Islet of Langerhans (tissue), 1 donor: ENCODE data around the gene RPUSD1.
"Not testable (repeated sequence)": the region's sequence is repeated elsewhere in the genome, so short reads cannot be mapped to it uniquely, and the experiment has no call there.

Source experiments
- FAIRE-seq: peaks from one replicate; lab custom pipeline; 2011; peaks lifted over from hg19 to GRCh38; lab: Jason Lieb, UNC

The RPUSD1 gene, protein sequence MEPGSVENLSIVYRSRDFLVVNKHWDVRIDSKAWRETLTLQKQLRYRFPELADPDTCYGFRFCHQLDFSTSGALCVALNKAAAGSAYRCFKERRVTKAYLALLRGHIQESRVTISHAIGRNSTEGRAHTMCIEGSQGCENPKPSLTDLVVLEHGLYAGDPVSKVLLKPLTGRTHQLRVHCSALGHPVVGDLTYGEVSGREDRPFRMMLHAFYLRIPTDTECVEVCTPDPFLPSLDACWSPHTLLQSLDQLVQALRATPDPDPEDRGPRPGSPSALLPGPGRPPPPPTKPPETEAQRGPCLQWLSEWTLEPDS

DNA sequence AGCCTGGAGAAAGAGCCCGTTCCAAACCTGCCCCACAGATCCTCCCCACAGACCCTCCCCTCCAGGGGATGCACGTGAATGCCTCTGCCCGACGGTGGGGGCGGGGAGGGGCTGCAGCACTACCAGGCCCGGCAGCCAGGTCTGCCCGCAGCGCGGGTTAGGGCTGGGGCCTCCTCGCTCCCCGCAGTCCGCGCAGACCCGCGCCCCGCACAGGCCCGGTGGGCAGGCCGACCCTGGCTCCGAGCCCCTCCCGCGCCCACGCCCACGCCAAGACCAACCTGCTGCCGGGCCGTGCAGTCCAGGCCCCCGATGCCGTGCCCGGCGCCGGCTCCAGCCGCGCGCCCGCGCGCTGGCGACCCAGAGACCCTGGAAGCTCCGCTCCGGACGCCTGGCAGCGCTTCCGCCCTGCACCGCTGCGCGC is at the start of gene RPUSD1:
RPUSD1 (minus strand) TSS at position 404 of the 421 bp plus-strand sequence. CDS start 644 bp downstream, outside the sequence.
- no peak for FAIRE-seq

DNA sequence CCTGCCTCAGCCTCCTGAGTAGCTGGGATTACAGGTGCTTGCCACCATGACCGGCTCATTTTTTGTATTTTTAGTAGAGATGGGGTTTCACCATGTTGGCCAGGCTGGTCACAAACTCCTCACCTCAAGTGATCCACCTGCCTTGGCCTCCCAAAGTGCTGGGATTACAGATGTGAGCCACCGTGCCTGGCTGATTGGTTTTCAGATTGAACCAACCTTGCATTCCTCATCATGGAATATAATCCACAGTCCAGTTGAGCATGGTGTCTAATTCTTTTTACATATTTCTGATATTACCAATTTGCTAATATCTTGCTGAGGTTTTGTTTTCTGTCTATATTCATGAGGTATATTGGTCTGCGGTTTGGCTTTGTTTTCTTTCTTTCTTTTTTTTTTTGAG is 48.6 kb upstream of the RPUSD1 start:
- FAIRE-seq, result not testable (repeated sequence)

DNA sequence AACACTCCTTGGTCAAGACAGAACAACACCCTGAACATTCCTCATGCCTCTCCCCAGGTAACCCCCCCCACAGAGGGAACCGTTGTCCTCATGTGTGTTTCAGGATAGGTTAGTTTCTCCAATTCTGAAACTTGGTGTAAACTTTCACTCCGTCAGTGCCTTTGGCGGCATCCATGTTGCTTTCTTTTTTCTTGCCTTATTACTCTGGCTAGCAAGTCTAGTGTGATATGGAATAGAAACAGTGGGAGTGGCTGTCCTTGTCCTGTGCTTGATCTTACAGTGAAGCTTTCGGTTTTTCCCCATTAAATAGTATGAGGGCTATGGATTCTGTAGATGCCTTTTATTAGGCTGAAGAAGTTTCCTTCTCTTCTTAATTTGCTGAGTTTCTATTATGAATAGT is 48.0 kb upstream of the RPUSD1 start:
- no peak for FAIRE-seq

- no peak for FAIRE-seq
Measured at GRCh38 chr16:835373-835772, 47.2 kb upstream of the RPUSD1 start.

DNA sequence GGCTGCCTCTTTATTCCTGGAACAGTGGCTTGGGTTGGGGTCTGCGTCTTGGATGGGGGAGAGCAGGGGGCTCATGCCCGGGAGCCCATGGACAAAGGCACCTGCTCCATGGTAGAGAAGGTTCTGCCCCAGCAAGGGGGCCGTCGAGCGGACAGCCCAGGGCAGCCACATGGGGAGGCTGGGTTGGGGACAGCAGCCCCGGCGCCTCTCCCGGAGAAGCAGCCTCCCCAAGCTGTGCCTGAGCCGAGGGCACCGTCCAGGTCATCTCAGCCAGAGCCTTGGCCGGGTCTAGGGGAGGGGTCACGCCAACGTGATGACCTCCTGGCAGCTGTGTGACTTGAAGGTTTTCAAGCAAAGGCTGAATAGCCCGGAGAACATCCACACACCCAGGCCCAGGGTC is 45.2 kb upstream of the RPUSD1 start:
- FAIRE-seq, result no peak

DNA sequence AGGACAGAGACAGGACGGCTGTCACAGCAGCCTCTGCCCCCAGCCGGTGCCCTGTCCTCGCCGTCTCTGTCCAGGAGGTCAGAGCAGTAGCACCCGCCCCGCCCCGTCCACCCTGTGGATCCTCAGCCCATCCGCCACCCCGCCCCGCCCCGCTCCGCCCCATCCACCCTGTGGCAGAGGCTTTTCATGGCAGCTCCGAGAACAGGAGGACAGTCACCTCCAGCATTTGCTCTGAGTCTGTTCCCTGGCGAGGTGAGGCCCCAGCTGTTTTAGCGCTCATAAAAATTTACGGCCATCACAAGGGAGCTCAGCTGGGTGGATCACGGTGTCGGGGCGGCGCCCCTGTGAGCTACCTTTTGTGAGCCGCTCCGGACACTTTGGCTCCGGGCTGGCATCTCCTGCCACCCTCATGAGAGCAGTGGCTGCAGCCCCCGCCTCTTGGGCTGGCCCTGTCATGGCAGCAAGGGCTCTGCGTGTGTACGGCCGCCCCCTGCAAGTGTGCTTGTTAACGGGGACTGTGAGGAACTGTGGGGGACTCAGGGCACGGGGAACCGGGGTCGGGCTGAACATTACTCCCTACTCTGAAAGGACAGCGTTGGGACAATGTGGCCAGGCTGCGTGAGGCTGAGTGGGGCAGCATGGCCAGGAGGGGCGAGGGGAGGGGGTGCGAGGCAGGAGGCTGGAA is 44.6 kb upstream of the RPUSD1 start:
- FAIRE-seq, result no peak

DNA sequence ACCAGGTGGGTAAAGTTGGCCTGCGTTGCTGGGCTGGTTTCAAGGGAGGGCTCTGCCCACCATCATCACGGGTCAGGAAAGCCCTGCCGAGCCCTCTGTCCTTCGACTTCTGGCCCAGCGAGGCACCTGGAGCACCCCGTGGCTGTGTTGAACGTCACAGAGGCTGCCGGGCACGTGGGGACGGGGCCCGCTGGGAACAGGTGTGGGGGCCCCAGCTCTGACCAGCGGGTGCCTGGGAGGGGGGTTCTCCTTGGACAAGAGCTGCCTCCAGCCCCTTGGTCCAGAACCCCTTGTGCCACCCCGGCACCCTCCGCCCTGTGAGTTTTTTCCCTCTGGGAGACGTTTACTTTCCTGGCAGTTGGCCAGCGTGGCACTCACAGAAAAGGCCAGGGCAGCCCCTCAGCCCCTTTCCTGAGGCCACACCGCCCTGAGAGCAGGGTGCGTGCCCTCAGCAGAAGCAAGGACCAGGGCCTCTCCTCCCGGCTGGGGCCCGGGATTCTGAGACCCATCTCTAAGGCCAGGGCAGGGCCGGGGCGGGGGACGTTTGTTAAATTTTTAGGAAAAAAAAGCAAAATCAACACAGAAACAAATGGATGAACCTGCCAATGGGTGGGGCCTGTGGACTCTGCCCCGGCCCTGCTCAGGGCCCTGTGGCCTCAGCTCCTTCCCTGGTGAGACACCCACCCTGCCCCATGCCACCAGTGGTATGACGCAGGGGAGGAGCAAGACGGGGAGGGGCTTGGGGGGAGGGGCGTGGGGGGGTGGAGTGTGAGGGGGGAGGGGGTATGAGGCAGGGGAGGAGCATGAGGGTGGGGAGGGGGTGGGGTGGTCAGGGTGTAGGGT is 43.6 kb upstream of the RPUSD1 start:
- FAIRE-seq, result no peak

DNA sequence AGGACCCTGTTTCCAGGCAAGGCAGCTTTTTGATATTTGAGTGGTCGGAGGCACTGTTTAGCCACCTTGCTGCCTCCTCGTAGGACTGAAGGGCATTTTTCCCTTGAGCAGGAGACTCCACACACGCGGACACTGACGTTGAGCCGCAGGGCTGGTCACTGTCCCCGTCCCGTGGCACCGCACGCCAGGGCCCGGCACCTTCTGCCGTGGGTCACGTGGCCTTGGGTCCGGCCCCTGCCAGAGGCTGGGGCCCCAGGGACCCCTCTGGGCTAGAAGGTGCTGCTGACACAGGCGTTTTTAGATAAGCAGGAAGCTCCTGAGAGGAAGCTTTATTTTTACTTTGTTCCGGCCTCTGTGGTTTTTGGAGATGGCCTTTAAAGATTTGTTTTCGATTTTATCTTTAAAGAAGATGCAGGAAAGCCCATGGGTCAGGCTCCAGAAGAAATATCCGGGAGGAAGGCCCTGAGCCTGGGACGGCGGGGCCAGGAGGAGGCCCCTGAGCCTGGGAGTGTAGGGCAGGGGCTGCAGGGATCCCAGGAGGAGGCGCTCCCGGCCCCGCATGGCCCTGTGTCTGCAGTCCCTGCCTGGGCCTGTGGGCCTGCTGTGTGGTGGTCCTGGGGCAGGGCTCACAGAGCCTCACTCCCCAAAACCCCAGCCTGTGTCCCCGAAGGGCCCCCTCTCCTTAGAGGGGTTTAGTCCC is 42.8 kb upstream of the RPUSD1 start:
- no peak for FAIRE-seq

DNA sequence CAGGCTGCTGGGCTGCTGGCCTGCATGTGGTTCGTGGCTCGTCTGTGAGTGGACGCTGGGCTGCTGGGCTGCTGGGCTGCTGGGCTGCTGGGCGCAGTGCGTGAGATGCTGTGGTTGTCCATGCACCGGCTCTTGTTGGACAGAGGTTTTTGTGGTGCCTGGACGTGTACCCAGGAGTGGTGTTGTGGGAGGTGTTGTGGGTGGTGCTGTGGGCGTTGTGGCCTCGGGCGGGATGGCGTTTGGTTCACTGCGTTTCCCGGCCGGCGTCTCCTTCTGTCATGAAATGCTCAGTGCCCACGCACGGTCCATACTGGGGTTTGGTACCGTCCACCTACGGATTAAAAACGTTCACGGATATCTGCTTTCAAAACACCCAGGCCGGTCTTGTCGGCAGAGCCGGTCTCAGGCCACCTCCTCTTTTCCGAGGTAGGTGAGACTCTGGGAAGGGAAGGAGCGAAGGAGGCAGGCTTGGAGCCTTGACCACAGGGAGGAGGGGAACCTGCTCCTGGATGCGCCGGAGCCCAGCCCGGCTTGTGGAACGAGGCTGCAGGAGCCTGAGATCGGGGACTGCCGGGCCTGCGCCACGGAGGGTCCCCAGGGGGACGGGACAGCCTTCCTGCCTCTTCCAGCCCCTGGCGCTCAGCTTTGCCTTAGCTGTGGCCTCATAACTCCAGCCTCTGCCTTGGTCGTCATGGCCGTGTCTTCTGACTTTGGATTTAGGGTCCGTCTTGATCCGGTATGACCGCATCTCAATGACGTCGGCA is 42.1 kb upstream of the RPUSD1 start:
- FAIRE-seq, result no peak

GRCh38 chr16:828891-829290 is 40.7 kb upstream of the RPUSD1 start:
- FAIRE-seq, result no peak

DNA sequence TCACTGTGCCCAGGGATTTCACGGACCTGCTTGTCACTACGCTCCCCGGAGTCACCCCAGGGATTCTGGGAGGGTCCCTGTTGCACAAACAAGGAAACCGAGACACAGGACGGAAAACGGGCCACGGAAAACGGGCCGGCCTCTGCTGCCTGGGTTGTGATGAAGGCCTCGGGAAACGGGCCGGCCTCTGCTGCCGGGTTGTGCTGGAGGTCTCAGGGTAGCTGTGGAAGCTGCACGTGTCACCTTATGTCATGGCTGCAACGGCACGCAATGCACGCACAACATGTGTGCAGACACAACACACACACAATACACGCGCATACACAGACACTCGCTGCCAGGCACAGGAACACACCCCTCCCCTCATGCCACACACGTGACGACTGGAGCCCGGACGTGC is 39.3 kb upstream of the RPUSD1 start:
- FAIRE-seq, result no peak

- FAIRE-seq, result no peak
Measured at GRCh38 chr16:825341-826061, 37.3 kb upstream of the RPUSD1 start.

GRCh38 chr16:824601-825000 is 36.4 kb upstream of the RPUSD1 start:
- no peak for FAIRE-seq

DNA sequence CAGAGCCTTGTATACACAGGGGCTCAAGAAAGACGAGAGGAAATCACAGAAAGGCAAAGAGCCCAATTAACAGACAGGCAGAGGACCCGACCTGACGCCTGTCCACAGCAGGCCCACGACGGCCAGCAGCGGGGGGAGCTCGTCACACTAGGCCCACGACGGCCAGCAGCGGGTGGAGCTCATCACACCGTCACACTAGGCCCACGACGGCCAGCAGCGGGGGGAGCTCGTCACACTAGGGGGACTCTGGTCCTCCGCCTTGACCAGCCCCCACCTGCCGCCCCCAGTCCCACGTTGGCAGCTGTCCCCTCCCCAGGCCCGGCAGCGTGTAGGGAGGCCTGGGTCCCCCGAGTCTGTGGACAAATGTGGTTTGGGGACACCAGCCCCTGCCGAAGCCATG is 36.0 kb upstream of the RPUSD1 start:
- no peak for FAIRE-seq

DNA sequence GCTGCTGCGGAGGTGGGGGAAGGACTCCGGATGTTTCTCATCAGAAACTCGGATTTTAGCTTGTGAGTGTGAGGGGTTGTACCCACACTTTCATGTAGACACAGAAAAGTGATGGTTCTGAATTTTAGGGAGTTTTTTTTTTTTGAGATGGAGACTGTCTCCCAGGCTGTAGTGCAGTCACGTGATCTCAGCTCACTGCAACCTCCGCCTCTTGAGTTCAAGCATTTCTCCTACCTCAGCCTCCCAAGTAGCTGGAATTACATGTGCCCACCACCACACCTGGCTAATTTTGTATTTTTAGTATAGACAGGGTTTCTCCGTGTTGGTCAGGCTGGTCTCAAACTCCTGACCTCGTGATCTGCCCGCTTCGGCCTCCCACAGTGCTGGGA is 34.7 kb upstream of the RPUSD1 start:
- no peak for FAIRE-seq

DNA sequence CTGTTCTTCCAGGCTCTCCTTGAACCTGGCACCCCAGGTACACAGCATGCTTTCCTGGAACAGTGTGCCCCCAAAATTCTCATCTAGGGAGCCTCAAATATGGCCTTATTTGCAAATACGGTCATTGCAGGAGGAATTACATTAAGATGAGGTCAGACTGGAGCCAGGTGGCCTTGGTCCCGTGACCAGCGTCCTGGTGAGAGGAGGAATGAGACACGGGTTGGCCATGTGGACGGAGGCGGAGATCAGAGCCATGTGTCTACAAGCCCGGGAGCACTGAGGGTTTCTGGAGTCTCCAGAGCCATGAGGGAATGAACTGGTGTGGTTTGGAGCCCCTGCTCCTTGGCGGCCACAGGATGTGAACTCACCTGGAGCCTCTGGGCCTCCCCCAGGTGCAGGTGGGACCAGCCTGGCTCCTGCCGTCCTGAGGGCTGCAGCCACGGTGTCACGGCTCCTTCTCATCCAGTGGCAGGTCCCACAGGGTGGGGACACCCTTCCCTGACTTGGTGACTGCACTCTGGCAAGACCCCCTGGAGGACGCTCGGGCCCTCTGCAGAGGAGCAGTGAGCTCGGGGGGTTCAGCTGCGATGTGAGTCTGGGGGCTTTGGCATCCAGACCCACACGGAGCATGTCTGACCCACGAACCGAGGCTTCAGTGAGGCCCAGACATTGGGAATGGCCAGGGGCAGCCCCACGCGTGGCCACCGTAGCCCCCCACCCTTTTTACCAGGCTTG is 34.2 kb upstream of the RPUSD1 start:
- no peak for FAIRE-seq

DNA sequence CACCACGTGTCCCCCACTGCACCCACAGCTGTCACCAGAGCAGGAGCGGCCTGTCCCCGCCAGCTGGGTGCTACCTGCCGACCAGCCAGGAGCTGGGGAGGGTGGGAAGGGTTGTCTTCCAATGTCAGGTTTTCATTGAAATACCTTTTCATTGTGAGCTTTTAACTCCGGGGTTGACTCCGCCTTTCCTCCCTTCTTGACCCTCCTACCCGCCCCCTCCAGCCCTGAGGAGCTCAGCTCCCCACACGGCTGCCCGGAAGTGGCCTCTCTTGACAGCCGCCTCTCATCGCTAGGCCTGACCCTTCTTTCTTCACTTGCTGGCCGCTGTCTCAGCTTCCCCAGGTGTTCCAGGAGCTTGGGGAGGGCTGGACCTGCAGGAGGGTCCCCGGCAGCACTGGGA is 33.6 kb upstream of the RPUSD1 start:
- no peak for FAIRE-seq

- no peak for FAIRE-seq
Measured at GRCh38 chr16:820748-821147, 32.6 kb upstream of the RPUSD1 start.

DNA sequence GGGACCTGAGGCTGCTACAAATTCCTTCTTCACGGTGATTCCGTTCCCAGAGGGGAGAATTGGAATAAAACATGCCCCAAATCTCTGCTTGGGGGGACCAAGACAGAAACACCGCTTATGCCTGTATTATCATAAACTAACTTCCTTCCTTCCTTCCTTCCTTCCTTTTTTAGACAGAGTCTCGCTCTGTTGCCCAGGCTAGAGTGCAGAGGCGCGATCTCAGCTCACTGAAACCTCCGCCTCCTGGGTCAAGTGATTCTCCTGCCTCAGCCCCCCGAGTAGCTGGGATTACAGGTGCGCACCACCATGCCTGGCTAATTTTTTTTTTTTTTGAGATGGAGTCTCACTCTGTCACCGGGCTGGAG is 31.8 kb upstream of the RPUSD1 start:
- FAIRE-seq, result not testable (repeated sequence)

DNA sequence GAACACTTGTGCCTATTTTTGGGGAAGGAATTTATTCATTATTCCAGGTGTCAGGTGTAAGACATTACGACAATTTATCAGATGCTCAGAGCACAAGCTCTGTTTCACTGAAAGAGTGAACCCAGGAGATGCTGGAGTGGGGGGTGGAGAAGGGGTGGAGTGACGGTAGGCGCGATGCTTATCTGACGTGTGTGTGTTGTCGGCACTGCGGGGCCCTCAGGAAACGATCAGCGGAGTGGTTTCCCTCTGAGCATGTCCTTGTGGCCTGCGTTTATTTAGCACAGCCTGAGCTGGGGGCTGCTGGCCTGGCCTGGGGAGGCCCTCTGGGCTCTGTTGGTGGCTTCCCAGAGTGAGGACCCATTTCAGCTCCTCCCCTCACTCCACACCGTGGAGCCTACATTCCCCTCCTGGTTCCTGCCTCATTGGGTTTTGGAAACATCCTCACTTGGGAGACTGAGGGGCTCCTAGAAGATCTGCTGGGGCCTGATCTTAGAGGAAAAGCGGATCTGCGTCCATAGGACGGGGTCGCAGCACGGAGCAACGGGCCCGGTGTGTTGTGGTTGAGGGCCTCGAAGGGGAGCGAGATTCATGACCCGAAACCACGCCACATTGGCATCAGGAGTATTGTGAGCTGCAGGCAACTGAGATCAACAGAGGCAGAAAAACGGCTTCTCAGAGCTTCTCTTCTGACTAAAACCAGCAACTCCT is 31.3 kb upstream of the RPUSD1 start:
- no peak for FAIRE-seq
